ENCODE data around the gene ARSA. TPM values are rescaled to one million over a fixed set of nuclear protein-coding genes. Genes with fewer than 3 reads are reported as not detected.

The ARSA gene
- polyA plus RNA-seq, 3 donors = 11.9 to 85.2 (median 12.1) TPM

GRCh38 chr22:50606165-50606945 lies 21.6 kb downstream of the ARSA start:
- no peak overlapping the region for H3K4me2 ChIP-seq (replicated peaks; ENCODE audit: extremely low read depth, low read length, poor library complexity, severe bottlenecking)
- no peak overlapping the region for H3K27ac ChIP-seq (ENCODE audit: low read depth in 1 of 2, low read length in 2 of 2)
- peaks cover 0 to 10% of the 10 kb centered on the region in 2 donors for H3K36me3 Mint-ChIP-seq
- TF ChIP-seq, protein P1, sequence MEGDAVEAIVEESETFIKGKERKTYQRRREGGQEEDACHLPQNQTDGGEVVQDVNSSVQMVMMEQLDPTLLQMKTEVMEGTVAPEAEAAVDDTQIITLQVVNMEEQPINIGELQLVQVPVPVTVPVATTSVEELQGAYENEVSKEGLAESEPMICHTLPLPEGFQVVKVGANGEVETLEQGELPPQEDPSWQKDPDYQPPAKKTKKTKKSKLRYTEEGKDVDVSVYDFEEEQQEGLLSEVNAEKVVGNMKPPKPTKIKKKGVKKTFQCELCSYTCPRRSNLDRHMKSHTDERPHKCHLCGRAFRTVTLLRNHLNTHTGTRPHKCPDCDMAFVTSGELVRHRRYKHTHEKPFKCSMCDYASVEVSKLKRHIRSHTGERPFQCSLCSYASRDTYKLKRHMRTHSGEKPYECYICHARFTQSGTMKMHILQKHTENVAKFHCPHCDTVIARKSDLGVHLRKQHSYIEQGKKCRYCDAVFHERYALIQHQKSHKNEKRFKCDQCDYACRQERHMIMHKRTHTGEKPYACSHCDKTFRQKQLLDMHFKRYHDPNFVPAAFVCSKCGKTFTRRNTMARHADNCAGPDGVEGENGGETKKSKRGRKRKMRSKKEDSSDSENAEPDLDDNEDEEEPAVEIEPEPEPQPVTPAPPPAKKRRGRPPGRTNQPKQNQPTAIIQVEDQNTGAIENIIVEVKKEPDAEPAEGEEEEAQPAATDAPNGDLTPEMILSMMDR (IDR thresholded peaks at IDR 0.05) = peak; percentile 56
- no peaks in the 10 kb centered on the region for H4K20me1 ChIP-seq (ENCODE audit: insufficient read depth, low read length)
- no peaks in the 10 kb centered on the region for H3K4me1 Mint-ChIP-seq
- H3K9me3 ChIP-seq (replicated peaks in 1 of 2; ENCODE audit: control insufficient read depth in 1 of 2, insufficient read depth in 1 of 2, low read length in 2 of 2) = peaks cover 0 to 16% of the 10 kb centered on the region in 2 donors
- H3K27ac Mint-ChIP-seq = no peak overlapping the region
- H3K79me2 ChIP-seq (ENCODE audit: insufficient read depth, low read length) = no peaks in the 10 kb centered on the region
- no peak overlapping the region for H3K9ac ChIP-seq (ENCODE audit: insufficient read depth, low read length, poor library complexity, severe bottlenecking)
- H3K4me3 ChIP-seq (replicated peaks in 1 of 3; ENCODE audit: low read depth in 2 of 3, low read length in 3 of 3) = no peak overlapping the region
- H3K27me3 ChIP-seq (ENCODE audit: control insufficient read depth in 2 of 2, insufficient read depth in 2 of 2, low read length in 2 of 2) = peaks cover 27 to 50% of the 10 kb centered on the region in 2 donors
- H3K36me3 ChIP-seq (replicated peaks in 1 of 2; ENCODE audit: control insufficient read depth in 1 of 2, insufficient read depth in 2 of 2, low read length in 2 of 2) = no peaks in the 10 kb centered on the region
- no peak overlapping the region for H2AFZ ChIP-seq (ENCODE audit: insufficient read depth, low read depth, low read length, poor library complexity, severe bottlenecking)
- 74% methylated on average over 14 of the region's 19 CpGs for WGBS (ENCODE audit: insufficient coverage)
- H3K4me3 Mint-ChIP-seq = peak overlapping the region in 1 of 2 donors; percentile 21
- peak in 1 of 3 donors; percentile 3 for DNase-seq
- no peaks in the 10 kb centered on the region for H3K4me1 ChIP-seq (ENCODE audit: control insufficient read depth in 1 of 2, insufficient read depth in 2 of 2, low read length in 2 of 2)
- intact Hi-C loops (cut with micrococcal nuclease) = no loop called here
- H3K9me3 Mint-ChIP-seq = peaks cover 0 to 14% (median 4%) of the 10 kb centered on the region in 7 donors
- peaks cover 47 to 89% (median 63%) of the 10 kb centered on the region in 3 donors for H3K27me3 Mint-ChIP-seq (ENCODE audit: low read depth in 3 of 3)

DNA sequence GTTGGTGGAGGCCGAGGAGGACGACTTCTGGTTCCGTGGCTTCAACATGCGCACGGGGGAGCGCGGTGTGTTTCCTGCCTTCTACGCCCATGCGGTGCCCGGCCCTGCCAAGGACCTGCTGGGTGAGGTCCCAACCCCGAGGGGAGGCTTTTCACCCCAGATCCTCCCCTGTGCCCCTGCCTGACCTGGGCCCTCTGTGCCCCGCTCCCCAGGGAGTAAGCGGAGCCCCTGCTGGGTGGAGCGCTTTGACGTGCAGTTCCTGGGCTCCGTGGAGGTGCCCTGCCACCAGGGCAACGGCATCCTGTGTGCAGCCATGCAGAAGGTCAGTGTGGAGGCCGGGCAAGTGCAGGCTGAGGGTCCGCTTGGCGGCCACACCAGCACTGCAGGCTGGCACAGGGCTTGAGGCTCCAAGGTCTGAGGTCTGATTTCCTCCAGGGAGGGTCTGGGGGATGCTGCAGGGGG lies 22.3 kb downstream of the ARSA start:
- no peak for DNase-seq
- intact Hi-C loops (cut with micrococcal nuclease) = no loop called here
- Mint-ChIP-seq H3K9me3 (peaks cover 0 to 14% (median 4%) of the 10 kb centered on the region in 7 donors), H3K4me1 (no peaks in the 10 kb centered on the region), H3K27me3 (ENCODE audit: low read depth in 3 of 3) (peaks cover 50 to 90% (median 64%) of the 10 kb centered on the region in 3 donors), H3K27ac (no peak overlapping the region), H3K36me3 (peaks cover 0 to 10% of the 10 kb centered on the region in 2 donors), H3K4me3 (peak overlapping the region in 1 of 2 donors; percentile 51)
- H2AFZ ChIP-seq (ENCODE audit: insufficient read depth, low read depth, low read length, poor library complexity, severe bottlenecking) = no peak overlapping the region
- H3K36me3 ChIP-seq (replicated peaks in 1 of 2; ENCODE audit: control insufficient read depth in 1 of 2, insufficient read depth in 2 of 2, low read length in 2 of 2) = no peaks in the 10 kb centered on the region
- H3K27me3 ChIP-seq (ENCODE audit: control insufficient read depth in 2 of 2, insufficient read depth in 2 of 2, low read length in 2 of 2) = peaks cover 30 to 54% of the 10 kb centered on the region in 2 donors
- H3K27ac ChIP-seq (ENCODE audit: low read depth in 1 of 2, low read length in 2 of 2) = no peak overlapping the region
- H4K20me1 ChIP-seq (ENCODE audit: insufficient read depth, low read length) = no peaks in the 10 kb centered on the region
- no peaks in the 10 kb centered on the region for H3K79me2 ChIP-seq (ENCODE audit: insufficient read depth, low read length)
- no peak overlapping the region for H3K4me3 ChIP-seq (replicated peaks in 1 of 3; ENCODE audit: low read depth in 2 of 3, low read length in 3 of 3)
- 83% methylated on average over 18 of the region's 20 CpGs for WGBS (ENCODE audit: insufficient coverage)
- TF ChIP-seq, protein P1 (IDR thresholded peaks at IDR 0.05) = no peak
- H3K9me3 ChIP-seq (replicated peaks in 1 of 2; ENCODE audit: control insufficient read depth in 1 of 2, insufficient read depth in 1 of 2, low read length in 2 of 2) = peaks cover 0 to 16% of the 10 kb centered on the region in 2 donors
- H3K4me1 ChIP-seq (ENCODE audit: control insufficient read depth in 1 of 2, insufficient read depth in 2 of 2, low read length in 2 of 2) = no peaks in the 10 kb centered on the region
- H3K9ac ChIP-seq (ENCODE audit: insufficient read depth, low read length, poor library complexity, severe bottlenecking) = no peak overlapping the region
- H3K4me2 ChIP-seq (replicated peaks; ENCODE audit: extremely low read depth, low read length, poor library complexity, severe bottlenecking) = no peak overlapping the region

All from CD14-positive monocyte (primary cell).